GM12878 (cell line): ENCODE measurements around the gene TMEM140. TPM values are rescaled to one million over a fixed set of nuclear protein-coding genes. Genes with fewer than 3 reads are reported as not detected.

Experiments
- ATAC-seq: fragments of 200-7000 bp; cut with Tn5 transposase; 3 replicates; pipeline ENCODE4 v1.9.1; 2020; ENCODE audit warnings: mild to moderate bottlenecking, moderate library complexity
- BruUV-seq: library from RNA; stranded (reverse); fragments of 400-500 nt; replicated peaks from 2 replicates; lab custom pipeline; 2021; lab: Mats Ljungman, UMichigan
- CTCF ChIA-PET: fragments of 300-600 bp; sonication (Branson Sonifier 250); formaldehyde crosslinking; extraction: SDS; loops from one replicate; lab custom pipeline; 2021; ENCODE audit warnings: inconsistent platforms; lab: Yijun Ruan, JAX
- POLR2A ChIA-PET: fragments of 350-600 bp; formaldehyde crosslinking; extraction: SDS; loops from one replicate; lab custom pipeline; 2021; ENCODE audit warnings: inconsistent platforms; lab: Charles Lee
- RAD21 ChIA-PET: fragments of 300-600 bp; sonication (Branson Sonifier 250); formaldehyde crosslinking; loops from one replicate; lab custom pipeline; 2023; ENCODE audit warnings: antibody characterized with exemption; ENCODE audit not compliant: unreplicated experiment; lab: Charles Lee
- SMC1A ChIA-PET: fragments of 300-600 bp; sonication (Branson Sonifier 250); formaldehyde crosslinking; loops from one replicate; lab custom pipeline; 2023; ENCODE audit not compliant: unreplicated experiment, uncharacterized antibody; lab: Charles Lee
- DNase-seq: peaks from one replicate; pipeline ENCODE4 v3.0.0-alpha.2; 2011; ENCODE audit warnings: low read depth, low spot score
- FAIRE-seq: peaks from 3 replicates; lab custom pipeline; 2011; peaks lifted over from hg19 to GRCh38; lab: Jason Lieb, UNC
- H2AFZ ChIP-seq: 2 replicates; pipeline ENCODE4 v1.6.0; 2011; ENCODE audit warnings: low read depth, low read length, control low read depth; ENCODE audit not compliant: control insufficient read depth
- H3K27ac ChIP-seq: 2 replicates; pipeline ENCODE4 v1.5.1; 2011; ENCODE audit warnings: control low read depth; ENCODE audit not compliant: control insufficient read depth, insufficient read depth
- H3K27me3 ChIP-seq, 2 experiments: replicated peaks in 1 of 2; 2 replicates each; pipeline versions ENCODE4 v1.6.0 to v1.6.1; 2011; ENCODE audit warnings: low read length in 1 of 2; ENCODE audit not compliant: control insufficient read depth in 2 of 2, insufficient read depth in 2 of 2
- H3K36me3 ChIP-seq, 2 experiments: 2 replicates each; pipeline ENCODE4 v1.5.1; 2011; ENCODE audit warnings: low read length in 1 of 2; ENCODE audit not compliant: control insufficient read depth in 2 of 2, insufficient read depth in 2 of 2
- H3K4me1 ChIP-seq: 2 replicates; pipeline ENCODE4 v1.6.1; 2011; ENCODE audit warnings: mild to moderate bottlenecking, low read length, moderate library complexity, mixed read lengths; ENCODE audit not compliant: control insufficient read depth, insufficient read depth
- H3K4me2 ChIP-seq: 2 replicates; pipeline ENCODE4 v1.6.0; 2011; ENCODE audit warnings: control low read depth; ENCODE audit not compliant: control insufficient read depth, insufficient read depth
- H3K4me3 ChIP-seq: fragments of 200-600 bp; sonication (generic); 2 replicates; pipeline ENCODE4 v1.5.1; 2016
- H3K79me2 ChIP-seq: 2 replicates; pipeline ENCODE4 v1.6.0; 2011; ENCODE audit warnings: low read length; ENCODE audit not compliant: control insufficient read depth, insufficient read depth
- H3K9ac ChIP-seq: 2 replicates; pipeline ENCODE4 v1.8.0; 2011; ENCODE audit warnings: low read length, control low read depth, mixed read lengths; ENCODE audit not compliant: control insufficient read depth, insufficient read depth
- H3K9me3 ChIP-seq: replicated peaks from 3 replicates; pipeline ENCODE4 v1.5.1; 2011; ENCODE audit warnings: mild to moderate bottlenecking, low read length; ENCODE audit not compliant: control insufficient read depth, insufficient read depth
- H4K20me1 ChIP-seq: 2 replicates; pipeline ENCODE4 v1.6.0; 2011; ENCODE audit not compliant: control insufficient read depth, insufficient read depth
- ETV6 ChIP-seq, 2 experiments: fragments of 450-650 bp in 1 of 2; IDR thresholded peaks in 1 of 2; conservative IDR thresholded peaks in 1 of 2; 2 replicates each; pipeline ENCODE4 v1.6.1; 2014; ENCODE audit warnings: antibody characterized with exemption in 1 of 2, borderline replicate concordance in 1 of 2, low read depth in 1 of 2, mild to moderate bottlenecking in 1 of 2, moderate library complexity in 1 of 2
- IKZF2 ChIP-seq, 2 experiments: fragments of 450-650 bp; IDR thresholded peaks; 2 replicates each; pipeline ENCODE4 v1.6.1; 2017; ENCODE audit warnings: mild to moderate bottlenecking in 2 of 2, moderate library complexity in 2 of 2
- POLR2A ChIP-seq: IDR thresholded peaks from 2 replicates; pipeline ENCODE4 v1.6.1; 2011; ENCODE audit warnings: low read depth, mild to moderate bottlenecking, low read length
- POLR2AphosphoS5 ChIP-seq: IDR thresholded peaks from 2 replicates; pipeline ENCODE4 v1.6.1; 2011; ENCODE audit warnings: mild to moderate bottlenecking, low read length, inconsistent platforms
- SPI1 ChIP-seq: IDR thresholded peaks from 2 replicates; pipeline ENCODE4 v1.6.1; 2011; ENCODE audit warnings: low read depth, mild to moderate bottlenecking, low read length, moderate library complexity, borderline replicate concordance; ENCODE audit not compliant: insufficient read depth
- WGBS: methylation state at CpG from one replicate; pipeline ENCODE4 v1.1.6; 2016; ENCODE audit warnings: low lambda C conversion rate; ENCODE audit not compliant: insufficient replicate concordance, insufficient coverage; ENCODE audit errors: missing lambda C conversion rate; 5-methylcytosine and 5-hydroxymethylcytosine counted together
- in situ Hi-C: fragments of 300-500 bp; cut with MboI; formaldehyde crosslinking; loops from 9 replicates; pipeline ENCODE4 v1.14.3; 2018; ENCODE audit warnings: mixed read lengths
- intact Hi-C: fragments of 100-400 bp; cut with micrococcal nuclease; formaldehyde crosslinking; loops from one replicate; pipeline ENCODE4 v1.14.2; 2022; ENCODE audit not compliant: unreplicated experiment
- polyA plus RNA-seq, 11 experiments: library from polyadenylated mRNA; depleted of rRNA in 4 of 11; unstranded in 6 of 11; stranded (reverse) in 5 of 11; fragments of >200 nt; fragmentation: Nextera tagmentation in 4 of 11; fragmentation: Illumina TruSeq in 1 of 11; extraction: Ambion mirVana in 4 of 11; extraction: Trizol in 1 of 11; gene quantifications; 1 replicate in 1 of 11; 2 replicates in 10 of 11; pipeline versions ENCODE4 v1.2.1 to v1.2.3, GENCODE V29; 2011 to 2016; ENCODE audit warnings: inconsistent platforms in 2 of 11, missing spikeins in 2 of 11, low read depth in 1 of 11
- total RNA-seq, 4 experiments: library from RNA; depleted of rRNA in 3 of 4; stranded (reverse); fragments of >200 nt in 3 of 4; fragmentation: Illumina TruSeq in 1 of 4; extraction: Trizol in 1 of 4; gene quantifications; 2 replicates each; pipeline versions ENCODE4 v1.2.1 to v1.2.3, GENCODE V29; 2013 to 2021
- TF ChIP-seq, protein P1 (sequence below): fragments of 450-650 bp; IDR thresholded peaks from 2 replicates; pipeline ENCODE4 v1.6.1; 2017; ENCODE audit warnings: antibody characterized with exemption, mild to moderate bottlenecking, moderate library complexity
- TF ChIP-seq, protein P2 (sequence below): IDR thresholded peaks from 2 replicates; pipeline ENCODE4 v1.6.1; 2011; ENCODE audit warnings: mild to moderate bottlenecking, low read depth, low read length, moderate library complexity; ENCODE audit not compliant: insufficient replicate concordance
- TF ChIP-seq, protein P3 (sequence below): fragments of 450-650 bp; IDR thresholded peaks from 2 replicates; pipeline ENCODE4 v1.6.1; 2016; ENCODE audit warnings: mild to moderate bottlenecking

Gene TMEM140
- total and polyA plus RNA-seq, 10 of the 15 experiments (the other 5 are each of a cell fraction or from before 2014, with no cell fraction given), result 0.85 to 20.7 (median 3.3) TPM

DNA sequence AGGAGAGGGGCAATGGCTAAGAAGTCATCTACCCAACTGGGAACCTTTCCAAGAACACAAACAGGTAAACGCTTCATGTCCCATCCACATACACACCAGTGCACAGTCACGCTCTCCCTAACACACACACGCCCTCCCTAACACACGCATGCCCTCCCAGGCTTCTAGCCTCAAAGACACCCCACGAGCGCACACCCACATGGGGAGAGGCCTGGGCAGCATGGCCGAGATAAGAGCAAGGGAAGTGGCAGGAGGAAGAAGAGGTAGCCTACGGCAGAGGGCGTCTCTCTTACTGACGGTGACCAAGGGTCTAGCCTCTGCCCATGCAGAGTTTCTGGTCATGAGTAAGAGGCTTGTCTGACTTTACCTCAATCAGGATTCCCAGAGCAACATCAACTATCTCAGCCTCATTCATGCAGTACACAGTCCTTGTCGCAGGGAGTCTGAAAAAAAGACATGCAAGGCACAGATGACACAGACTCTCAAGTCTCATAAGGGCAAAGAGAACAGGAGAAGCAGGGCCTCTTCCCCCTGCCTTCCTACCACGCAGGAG is 19.6 kb downstream of the TMEM140 start (continued):
- TF ChIP-seq, protein P1, sequence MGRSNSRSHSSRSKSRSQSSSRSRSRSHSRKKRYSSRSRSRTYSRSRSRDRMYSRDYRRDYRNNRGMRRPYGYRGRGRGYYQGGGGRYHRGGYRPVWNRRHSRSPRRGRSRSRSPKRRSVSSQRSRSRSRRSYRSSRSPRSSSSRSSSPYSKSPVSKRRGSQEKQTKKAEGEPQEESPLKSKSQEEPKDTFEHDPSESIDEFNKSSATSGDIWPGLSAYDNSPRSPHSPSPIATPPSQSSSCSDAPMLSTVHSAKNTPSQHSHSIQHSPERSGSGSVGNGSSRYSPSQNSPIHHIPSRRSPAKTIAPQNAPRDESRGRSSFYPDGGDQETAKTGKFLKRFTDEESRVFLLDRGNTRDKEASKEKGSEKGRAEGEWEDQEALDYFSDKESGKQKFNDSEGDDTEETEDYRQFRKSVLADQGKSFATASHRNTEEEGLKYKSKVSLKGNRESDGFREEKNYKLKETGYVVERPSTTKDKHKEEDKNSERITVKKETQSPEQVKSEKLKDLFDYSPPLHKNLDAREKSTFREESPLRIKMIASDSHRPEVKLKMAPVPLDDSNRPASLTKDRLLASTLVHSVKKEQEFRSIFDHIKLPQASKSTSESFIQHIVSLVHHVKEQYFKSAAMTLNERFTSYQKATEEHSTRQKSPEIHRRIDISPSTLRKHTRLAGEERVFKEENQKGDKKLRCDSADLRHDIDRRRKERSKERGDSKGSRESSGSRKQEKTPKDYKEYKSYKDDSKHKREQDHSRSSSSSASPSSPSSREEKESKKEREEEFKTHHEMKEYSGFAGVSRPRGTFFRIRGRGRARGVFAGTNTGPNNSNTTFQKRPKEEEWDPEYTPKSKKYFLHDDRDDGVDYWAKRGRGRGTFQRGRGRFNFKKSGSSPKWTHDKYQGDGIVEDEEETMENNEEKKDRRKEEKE, result 0 out of 2 replicates have a peak, but pooled peaks have one; percentile 11

DNA sequence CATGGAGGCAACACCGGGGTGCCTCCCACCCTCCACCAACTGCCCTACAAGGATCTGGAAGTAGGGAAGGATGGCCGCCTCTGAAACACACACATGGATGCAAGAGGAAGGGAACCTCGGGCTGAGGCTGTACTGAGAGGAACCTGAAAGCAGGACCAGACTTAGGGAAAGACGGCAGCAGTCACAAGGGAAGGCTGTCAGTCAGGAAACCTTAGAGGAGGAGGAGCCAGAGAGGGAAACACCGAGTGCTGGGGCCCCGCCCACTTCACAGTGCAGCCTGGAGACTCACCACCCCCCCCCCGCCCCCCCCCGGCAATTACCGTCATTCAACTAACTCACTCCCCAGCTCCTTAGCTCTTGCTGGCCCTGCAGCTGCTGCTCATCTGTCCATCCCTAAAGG is 20.1 kb downstream of the TMEM140 start:
- no peaks in the 10 kb centered on the region; the same call in 1 of the 3 replicates for H3K9me3 ChIP-seq
- 0 out of 2 replicates have a peak, but pooled peaks have one; percentile 9 for TF ChIP-seq POLR2AphosphoS5
- no peak for TF ChIP-seq ETV6 (conservative IDR thresholded peaks at IDR 0.05 in 1 of 2, IDR thresholded peaks at IDR 0.05 in 1 of 2; ENCODE audit: borderline replicate concordance in 1 of 2, low read depth in 1 of 2)
- TF ChIP-seq SPI1, result no peak
- TF ChIP-seq IKZF2 (IDR thresholded peaks at IDR 0.05), result no peak
- TF ChIP-seq, protein P2, sequence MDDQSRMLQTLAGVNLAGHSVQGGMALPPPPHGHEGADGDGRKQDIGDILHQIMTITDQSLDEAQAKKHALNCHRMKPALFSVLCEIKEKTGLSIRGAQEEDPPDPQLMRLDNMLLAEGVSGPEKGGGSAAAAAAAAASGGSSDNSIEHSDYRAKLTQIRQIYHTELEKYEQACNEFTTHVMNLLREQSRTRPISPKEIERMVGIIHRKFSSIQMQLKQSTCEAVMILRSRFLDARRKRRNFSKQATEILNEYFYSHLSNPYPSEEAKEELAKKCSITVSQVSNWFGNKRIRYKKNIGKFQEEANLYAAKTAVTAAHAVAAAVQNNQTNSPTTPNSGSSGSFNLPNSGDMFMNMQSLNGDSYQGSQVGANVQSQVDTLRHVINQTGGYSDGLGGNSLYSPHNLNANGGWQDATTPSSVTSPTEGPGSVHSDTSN, result peak; percentile 64
- TF ChIP-seq, protein P3, sequence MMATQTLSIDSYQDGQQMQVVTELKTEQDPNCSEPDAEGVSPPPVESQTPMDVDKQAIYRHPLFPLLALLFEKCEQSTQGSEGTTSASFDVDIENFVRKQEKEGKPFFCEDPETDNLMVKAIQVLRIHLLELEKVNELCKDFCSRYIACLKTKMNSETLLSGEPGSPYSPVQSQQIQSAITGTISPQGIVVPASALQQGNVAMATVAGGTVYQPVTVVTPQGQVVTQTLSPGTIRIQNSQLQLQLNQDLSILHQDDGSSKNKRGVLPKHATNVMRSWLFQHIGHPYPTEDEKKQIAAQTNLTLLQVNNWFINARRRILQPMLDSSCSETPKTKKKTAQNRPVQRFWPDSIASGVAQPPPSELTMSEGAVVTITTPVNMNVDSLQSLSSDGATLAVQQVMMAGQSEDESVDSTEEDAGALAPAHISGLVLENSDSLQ, result peak; percentile 82
- peak; percentile 9; the same call in 1 of the 2 replicates for TF ChIP-seq POLR2A
- TF ChIP-seq, all 136 proteins: peak for 4
- ChIA-PET SMC1A (interaction anchor here (2.2 to 13.1 kb wide), 5 partner anchors 10 to 215 kb away, joined by 6 to 158 read pairs (median 59); partner anchors contain the start of genes AGBL3 and TMEM140), RAD21 (interaction anchor here (0.6 to 11.6 kb wide), 12 partner anchors 7 to 725 kb away, joined by 3 to 151 read pairs (median 13); partner anchors contain the start of genes AGBL3, TMEM140 and WDR91), POLR2A (interaction anchor here (0.9 to 15.9 kb wide), 3 partner anchors 19 to 26 kb away, joined by 3 to 169 read pairs (median 155); partner anchors contain the start of gene TMEM140), CTCF (interaction anchor here (1.0 to 12.2 kb wide), 6 partner anchors 11 to 214 kb away, joined by 3 to 157 read pairs (median 98); partner anchors contain the start of genes AGBL3, TMEM140 and WDR91)
- H3K36me3 ChIP-seq, result peaks cover 35 to 38% of the 10 kb centered on the region in 2 experiments
- H4K20me1 ChIP-seq, result no peaks in the 10 kb centered on the region; the same call in 1 of the 2 replicates
- no peaks in the 10 kb centered on the region for H3K27me3 ChIP-seq
- ATAC-seq (no peak), FAIRE-seq (no peak), DNase-seq (no peak)
- peaks cover 58% of the 10 kb centered on the region for H3K79me2 ChIP-seq
- in situ Hi-C loops, result loop anchor here (5.0 to 10.0 kb wide), 2 partner anchors 176 to 523 kb away; partner anchors contain the start of gene BPGM
- H3K4me1 ChIP-seq, result peaks cover 24% of the 10 kb centered on the region
- 94% methylated on average over 4 of the region's 9 CpGs for WGBS
- peak overlapping the region; percentile 73; the same call in 1 of the 2 replicates for H3K9ac ChIP-seq
- peak overlapping the region; percentile 99 for H3K4me2 ChIP-seq
- peak overlapping the region; percentile 84 for H3K4me3 ChIP-seq
- no TSS peak for BruUV-seq
- intact Hi-C loops, result no loop called here
- no peak overlapping the region for H2AFZ ChIP-seq
- H3K27ac ChIP-seq, result peak overlapping the region; percentile 96; the same call in 1 of the 2 replicates
